ENCODE results near the gene ZFP64. TPM values are rescaled to one million over a fixed set of nuclear protein-coding genes. Genes with fewer than 3 reads are reported as not detected.

The ZFP64 gene
- total RNA-seq, 2 donors from 2014 or later: 20.2 to 29.5 TPM

- TF ChIP-seq POLR2AphosphoS5 (IDR thresholded peaks at IDR 0.05): no peak
- no peak for TF ChIP-seq POLR2A (IDR thresholded peaks at IDR 0.05)
- TF ChIP-seq CTCF (IDR thresholded peaks at IDR 0.05): no peak
- 83% methylated on average over 5 of the region's 5 CpGs for WGBS
- intact Hi-C loops (cut with DNase I): no loop called here
- Histone ChIP-seq H3K4me3 (no peak overlapping the region), H3K27ac (no peak overlapping the region), H3K9me3 (no peaks in the 10 kb centered on the region), H3K36me3 (no peaks in the 10 kb centered on the region), H3K4me1 (replicated peaks) (no peaks in the 10 kb centered on the region), H3K27me3 (replicated peaks; ENCODE audit: insufficient read depth) (no peaks in the 10 kb centered on the region)
- no peak for DNase-seq (ENCODE audit: low spot score)
Measured at GRCh38 chr20:52129611-52130010, 62.0 kb downstream of the ZFP64 start.

- TF ChIP-seq POLR2A (IDR thresholded peaks at IDR 0.05): no peak
- TF ChIP-seq POLR2AphosphoS5 (IDR thresholded peaks at IDR 0.05): no peak
- TF ChIP-seq CTCF (IDR thresholded peaks at IDR 0.05): no peak
- Histone ChIP-seq H3K27ac (no peak overlapping the region), H3K27me3 (replicated peaks; ENCODE audit: insufficient read depth) (no peaks in the 10 kb centered on the region), H3K4me1 (replicated peaks) (no peaks in the 10 kb centered on the region), H3K4me3 (no peak overlapping the region), H3K36me3 (no peaks in the 10 kb centered on the region), H3K9me3 (no peaks in the 10 kb centered on the region)
- WGBS: 87% methylated on average over 4 of the region's 4 CpGs
- intact Hi-C loops (cut with DNase I): no loop called here
- DNase-seq (ENCODE audit: low spot score): no peak
Measured at GRCh38 chr20:52127309-52127708, 64.3 kb downstream of the ZFP64 start.

GRCh38 chr20:52124821-52125220 lies 66.8 kb downstream of the ZFP64 start:
- Histone ChIP-seq H3K27me3 (replicated peaks; ENCODE audit: insufficient read depth) (no peaks in the 10 kb centered on the region), H3K4me3 (no peak overlapping the region), H3K27ac (no peak overlapping the region), H3K36me3 (no peaks in the 10 kb centered on the region), H3K9me3 (no peaks in the 10 kb centered on the region), H3K4me1 (replicated peaks) (no peaks in the 10 kb centered on the region)
- no peak for DNase-seq (ENCODE audit: low spot score)
- intact Hi-C loops (cut with DNase I): no loop called here
- WGBS: 93% methylated on average over 3 of the region's 3 CpGs
- no peak for TF ChIP-seq CTCF (IDR thresholded peaks at IDR 0.05)
- no peak for TF ChIP-seq POLR2A (IDR thresholded peaks at IDR 0.05)
- TF ChIP-seq POLR2AphosphoS5 (IDR thresholded peaks at IDR 0.05): no peak

- Histone ChIP-seq H3K4me1 (replicated peaks) (no peaks in the 10 kb centered on the region), H3K36me3 (no peaks in the 10 kb centered on the region), H3K27ac (no peak overlapping the region), H3K27me3 (replicated peaks; ENCODE audit: insufficient read depth) (no peaks in the 10 kb centered on the region), H3K4me3 (no peak overlapping the region), H3K9me3 (no peaks in the 10 kb centered on the region)
- TF ChIP-seq CTCF (IDR thresholded peaks at IDR 0.05) (no peak), POLR2A (IDR thresholded peaks at IDR 0.05) (no peak)
- intact Hi-C loops (cut with DNase I): no loop called here
- no peak for DNase-seq (ENCODE audit: low spot score)
- 90% methylated on average over 5 of the region's 5 CpGs for WGBS
Measured at GRCh38 chr20:52118696-52119095, 72.9 kb downstream of the ZFP64 start.

GRCh38 chr20:52118016-52118623 lies 73.5 kb downstream of the ZFP64 start:
- Histone ChIP-seq H3K27ac (no peak overlapping the region), H3K4me3 (no peak overlapping the region), H3K9me3 (no peaks in the 10 kb centered on the region), H3K4me1 (replicated peaks) (no peaks in the 10 kb centered on the region), H3K27me3 (replicated peaks; ENCODE audit: insufficient read depth) (no peaks in the 10 kb centered on the region), H3K36me3 (no peaks in the 10 kb centered on the region)
- intact Hi-C loops (cut with DNase I): no loop called here
- 90% methylated on average over 2 of the region's 2 CpGs for WGBS
- TF ChIP-seq POLR2AphosphoS5 (IDR thresholded peaks at IDR 0.05) (no peak), POLR2A (IDR thresholded peaks at IDR 0.05) (no peak), CTCF (IDR thresholded peaks at IDR 0.05) (no peak)
- DNase-seq (ENCODE audit: low spot score): no peak
